Neural progenitor cell (in vitro differentiated cells): ENCODE measurements around the gene CRTC1.

Experiments
- EZH2phosphoT487 ChIP-seq: fragments of 200-600 bp; sonication (generic); IDR thresholded peaks from 2 replicates; pipeline ENCODE4 v1.6.1; 2017; ENCODE audit warnings: antibody characterized with exemption
- TF ChIP-seq, protein P1 (sequence below): fragments of 200-600 bp; sonication (generic); IDR thresholded peaks from 2 replicates; pipeline ENCODE4 v1.5.1; 2017; ENCODE audit warnings: antibody characterized with exemption, mild to moderate bottlenecking

DNA sequence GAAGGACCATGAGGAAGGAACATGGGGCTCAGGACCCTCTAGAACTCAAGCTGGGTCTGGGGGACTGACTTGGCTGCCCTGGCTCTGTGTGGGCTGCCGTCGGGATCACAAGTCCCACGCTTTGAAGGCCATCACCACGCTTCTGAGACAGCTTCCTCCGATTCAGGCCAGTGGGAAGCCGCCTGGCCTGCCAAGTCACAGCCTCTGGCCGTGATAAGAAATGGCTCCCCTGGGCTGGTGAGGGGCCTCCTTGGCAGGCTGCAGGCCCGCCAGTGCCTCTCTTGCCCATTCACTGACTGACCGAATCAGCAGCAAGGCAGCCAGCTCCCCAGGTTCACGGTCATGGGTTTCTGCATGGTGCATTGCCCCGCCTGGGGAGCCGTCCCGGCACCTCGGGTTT, 58.8 kb downstream of the CRTC1 start:
- TF ChIP-seq, protein P1, sequence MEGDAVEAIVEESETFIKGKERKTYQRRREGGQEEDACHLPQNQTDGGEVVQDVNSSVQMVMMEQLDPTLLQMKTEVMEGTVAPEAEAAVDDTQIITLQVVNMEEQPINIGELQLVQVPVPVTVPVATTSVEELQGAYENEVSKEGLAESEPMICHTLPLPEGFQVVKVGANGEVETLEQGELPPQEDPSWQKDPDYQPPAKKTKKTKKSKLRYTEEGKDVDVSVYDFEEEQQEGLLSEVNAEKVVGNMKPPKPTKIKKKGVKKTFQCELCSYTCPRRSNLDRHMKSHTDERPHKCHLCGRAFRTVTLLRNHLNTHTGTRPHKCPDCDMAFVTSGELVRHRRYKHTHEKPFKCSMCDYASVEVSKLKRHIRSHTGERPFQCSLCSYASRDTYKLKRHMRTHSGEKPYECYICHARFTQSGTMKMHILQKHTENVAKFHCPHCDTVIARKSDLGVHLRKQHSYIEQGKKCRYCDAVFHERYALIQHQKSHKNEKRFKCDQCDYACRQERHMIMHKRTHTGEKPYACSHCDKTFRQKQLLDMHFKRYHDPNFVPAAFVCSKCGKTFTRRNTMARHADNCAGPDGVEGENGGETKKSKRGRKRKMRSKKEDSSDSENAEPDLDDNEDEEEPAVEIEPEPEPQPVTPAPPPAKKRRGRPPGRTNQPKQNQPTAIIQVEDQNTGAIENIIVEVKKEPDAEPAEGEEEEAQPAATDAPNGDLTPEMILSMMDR = no peak
- TF ChIP-seq EZH2phosphoT487 = no peak
